Measurements from ENCODE around the gene ABHD14A. TPM values are rescaled to one million over a fixed set of nuclear protein-coding genes. Genes with fewer than 3 reads are reported as not detected.

The ABHD14A gene
- total and polyA plus RNA-seq, 2 of the 4 experiments (the other 2 are of a cell fraction) = 3.4 to 10.0 TPM

GRCh38 chr3:51980253-51980652 lies 5.4 kb downstream of the ABHD14A start:
- Histone ChIP-seq H3K56ac (ENCODE audit: extremely low read depth, insufficient read depth, low read length) (no peak overlapping the region), H3K14ac (replicated peaks; ENCODE audit: low read depth, low read length) (no peak overlapping the region), H3K4me2 (ENCODE audit: low read depth, low read length) (no peak overlapping the region), H2BK15ac (ENCODE audit: low read depth, low read length) (no peak overlapping the region), H3K9me1 (ENCODE audit: insufficient read depth, low read length) (peaks cover 11% of the 10 kb centered on the region), H2AK9ac (replicated peaks; ENCODE audit: low read depth, low read length, poor library complexity) (no peak overlapping the region), H4K20me1 (ENCODE audit: insufficient read depth, low read length) (peaks cover 7% of the 10 kb centered on the region), H4K8ac (ENCODE audit: low read depth in 2 of 2, low read length in 2 of 2) (no peak overlapping the region), H2AK5ac (ENCODE audit: low read depth, low read length) (no peak overlapping the region; the same call in 1 of the 2 replicates), H3K23ac (ENCODE audit: low read depth, low read length) (no peak overlapping the region), H3K4ac (ENCODE audit: low read depth, low read length) (no peak overlapping the region), H3K27ac (ENCODE audit: insufficient read depth, low read length) (no peak overlapping the region), H3K9me3 (ENCODE audit: control insufficient read depth, insufficient read depth, low read length) (no peaks in the 10 kb centered on the region), H4K5ac (ENCODE audit: low read depth, low read length) (no peak overlapping the region), H2BK120ac (ENCODE audit: low read depth, low read length) (no peak overlapping the region), H4K91ac (ENCODE audit: insufficient read depth, low read depth, low read length) (no peak overlapping the region), H3K4me3 (ENCODE audit: insufficient read depth, low read depth, low read length) (no peak overlapping the region), H2AFZ (replicated peaks; ENCODE audit: low read length, poor library complexity) (no peak overlapping the region), H2BK20ac (ENCODE audit: low read depth, low read length) (no peak overlapping the region), H2BK5ac (ENCODE audit: low read depth, low read length, poor library complexity, severe bottlenecking) (no peak overlapping the region), H3K18ac (ENCODE audit: low read depth, low read length) (no peak overlapping the region), H3K36me3 (ENCODE audit: control insufficient read depth, insufficient read depth, low read length) (no peaks in the 10 kb centered on the region), H3K27me3 (ENCODE audit: control insufficient read depth, insufficient read depth, low read length) (no peaks in the 10 kb centered on the region), H3K4me1 (ENCODE audit: control insufficient read depth, insufficient read depth, low read length) (peaks cover 16% of the 10 kb centered on the region), H3K9ac (ENCODE audit: low read depth, low read length) (no peak overlapping the region), H3K79me1 (ENCODE audit: low read depth in 1 of 2, low read length in 2 of 2) (peaks cover 5 to 45% of the 10 kb centered on the region in 2 experiments; a peak in 3 of 4 replicates)
- no peak for ATAC-seq (ENCODE audit: low read depth)
- intact Hi-C loops (cut with micrococcal nuclease) (no loop called here), in situ Hi-C loops (cut with MboI; ENCODE audit: low sequenced_read_pairs) (no loop called here), dilution Hi-C loops (cut with HindIII; ENCODE audit: low sequenced_read_pairs, unreplicated experiment) (no loop called here)
- no CpG with 5 or more reads among the region's 10 CpGs for WGBS, 2 experiments (ENCODE audit: extremely low coverage in 2 of 2, insufficient read length in 1 of 2)
- CTCF ChIA-PET = no interaction called here
- no peak for DNase-seq
- POLR2A ChIA-PET (ENCODE audit: unreplicated experiment) = no interaction called here
- TF ChIP-seq SMC3 (IDR thresholded peaks at IDR 0.05; ENCODE audit: low read depth, low read length) = no peak
- TF ChIP-seq CEBPB (IDR thresholded peaks at IDR 0.05; ENCODE audit: low read depth, low read length) = no peak
- no peak for TF ChIP-seq POLR2A (IDR thresholded peaks at IDR 0.05; ENCODE audit: low read depth, low read length)
- TF ChIP-seq RAD21 (IDR thresholded peaks at IDR 0.05; ENCODE audit: low read length) = no peak
- no peak for TF ChIP-seq MAZ (IDR thresholded peaks at IDR 0.05; ENCODE audit: borderline replicate concordance, low read depth, low read length)
- TF ChIP-seq BHLHE40 (IDR thresholded peaks at IDR 0.05; ENCODE audit: low read depth, low read length) = no peak
- TF ChIP-seq MAFK (IDR thresholded peaks at IDR 0.05; ENCODE audit: low read depth, low read length) = no peak
- no peak for TF ChIP-seq USF2 (IDR thresholded peaks at IDR 0.05; ENCODE audit: low read depth, low read length)
- no peak for TF ChIP-seq ELK1 (IDR thresholded peaks at IDR 0.05; ENCODE audit: borderline replicate concordance, low read depth, low read length)
- TF ChIP-seq, protein P1, sequence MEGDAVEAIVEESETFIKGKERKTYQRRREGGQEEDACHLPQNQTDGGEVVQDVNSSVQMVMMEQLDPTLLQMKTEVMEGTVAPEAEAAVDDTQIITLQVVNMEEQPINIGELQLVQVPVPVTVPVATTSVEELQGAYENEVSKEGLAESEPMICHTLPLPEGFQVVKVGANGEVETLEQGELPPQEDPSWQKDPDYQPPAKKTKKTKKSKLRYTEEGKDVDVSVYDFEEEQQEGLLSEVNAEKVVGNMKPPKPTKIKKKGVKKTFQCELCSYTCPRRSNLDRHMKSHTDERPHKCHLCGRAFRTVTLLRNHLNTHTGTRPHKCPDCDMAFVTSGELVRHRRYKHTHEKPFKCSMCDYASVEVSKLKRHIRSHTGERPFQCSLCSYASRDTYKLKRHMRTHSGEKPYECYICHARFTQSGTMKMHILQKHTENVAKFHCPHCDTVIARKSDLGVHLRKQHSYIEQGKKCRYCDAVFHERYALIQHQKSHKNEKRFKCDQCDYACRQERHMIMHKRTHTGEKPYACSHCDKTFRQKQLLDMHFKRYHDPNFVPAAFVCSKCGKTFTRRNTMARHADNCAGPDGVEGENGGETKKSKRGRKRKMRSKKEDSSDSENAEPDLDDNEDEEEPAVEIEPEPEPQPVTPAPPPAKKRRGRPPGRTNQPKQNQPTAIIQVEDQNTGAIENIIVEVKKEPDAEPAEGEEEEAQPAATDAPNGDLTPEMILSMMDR (conservative IDR thresholded peaks at IDR 0.05; ENCODE audit: low read depth, low read length) = no peak
- TF ChIP-seq RFX5 (IDR thresholded peaks at IDR 0.05; ENCODE audit: low read depth, low read length) = no peak
- TF ChIP-seq CHD1 (IDR thresholded peaks at IDR 0.05; ENCODE audit: low read depth, low read length) = no peak
- TF ChIP-seq MXI1 (IDR thresholded peaks at IDR 0.05; ENCODE audit: borderline replicate concordance, low read depth, low read length) = no peak
- no peak for TF ChIP-seq RCOR1 (IDR thresholded peaks at IDR 0.05; ENCODE audit: insufficient replicate concordance, low read length)
- no peak for TF ChIP-seq NFE2L2 (IDR thresholded peaks at IDR 0.05; ENCODE audit: low read depth, low read length)
- BruUV-seq (replicated peaks) = no TSS peak
